Activated CD4-positive, alpha-beta T cell treated with anti-CD3 and anti-CD28 coated beads, Interleukin-2, amount 50 U/mL, for 16 hours (primary cell): ENCODE data around the gene SV2C.
"Not testable (repeated sequence)": the region's sequence is repeated elsewhere in the genome, so short reads cannot be mapped to it uniquely, and the experiment has no call there.

Experiments used
- DNase-seq: peaks from one replicate; pipeline ENCODE4 v3.0.0-alpha.2; 2020

Gene SV2C

DNA sequence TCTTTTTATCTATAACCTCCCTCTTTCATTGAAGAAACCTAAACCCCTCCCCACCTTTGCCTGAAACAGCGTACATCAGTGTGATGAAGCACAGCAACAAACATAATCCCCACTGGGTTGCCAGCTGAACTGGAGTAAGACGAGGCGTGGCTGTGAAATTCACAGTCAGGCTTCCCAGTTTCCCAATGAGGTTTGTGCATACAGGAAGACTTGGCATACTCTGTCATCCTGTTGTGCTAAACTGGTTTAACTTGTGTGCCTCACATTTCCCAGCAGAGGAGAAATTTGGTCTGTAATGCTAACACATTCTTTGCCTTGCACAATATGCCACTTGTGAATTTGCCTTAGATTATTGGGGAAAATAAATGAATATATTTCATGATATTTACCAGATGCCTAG lies 121.5 kb downstream of the SV2C start:
- no peak for DNase-seq

DNA sequence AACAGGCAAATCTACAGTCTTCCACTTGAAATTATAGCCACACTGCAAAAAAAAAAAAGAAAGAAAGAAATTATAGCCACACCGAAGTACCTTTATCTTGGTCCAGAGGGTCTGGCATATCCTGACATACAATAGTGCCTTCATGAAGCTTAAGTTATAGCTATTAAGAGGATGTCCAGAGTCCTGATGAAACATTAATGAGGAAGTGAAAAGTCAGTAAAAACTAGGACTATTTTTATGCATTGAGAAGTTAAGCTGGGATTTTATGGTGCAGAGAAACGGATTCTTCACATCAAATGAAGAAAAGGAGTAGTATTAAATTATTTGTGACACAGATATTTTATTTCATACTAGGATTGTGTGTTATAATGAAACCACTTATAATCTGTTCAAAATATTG lies 123.9 kb downstream of the SV2C start:
- no peak for DNase-seq

DNA sequence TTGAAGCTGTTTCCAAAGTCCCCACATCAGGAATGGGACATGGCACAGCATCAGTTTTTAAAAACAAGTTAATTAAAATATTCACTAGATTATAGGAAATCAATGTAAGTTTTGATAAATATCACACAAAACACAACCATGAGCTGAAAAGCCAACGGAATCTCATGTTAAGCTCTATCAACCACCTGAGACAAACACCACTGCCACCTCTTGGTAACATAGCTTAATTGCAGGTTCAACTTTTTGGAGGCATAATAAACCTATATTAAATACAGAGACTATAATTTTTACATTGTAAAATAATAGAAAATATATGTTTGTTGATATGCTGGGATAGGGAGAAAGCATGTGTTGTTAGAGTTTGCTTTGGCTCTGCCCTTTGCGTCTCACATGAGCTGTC lies 126.1 kb downstream of the SV2C start:
- DNase-seq = peak; percentile 6

DNA sequence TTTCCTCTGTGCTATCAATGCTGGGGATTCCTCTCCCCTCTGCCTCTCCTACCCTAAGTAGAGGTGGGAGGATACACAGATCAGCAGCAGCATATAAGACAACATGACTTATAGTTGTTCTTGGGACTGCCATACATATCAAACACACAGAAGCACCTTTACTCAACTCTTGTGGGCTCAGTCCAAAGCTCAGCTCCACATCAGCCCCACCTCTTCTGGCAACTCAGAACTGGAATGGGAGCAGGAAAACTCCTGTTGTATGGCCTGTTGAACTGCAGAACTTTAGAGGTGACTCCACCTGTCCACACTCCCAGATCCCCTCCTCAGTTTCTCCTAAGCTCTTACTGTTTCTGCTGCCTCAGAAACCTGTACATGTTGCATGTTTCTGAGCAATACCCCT lies 127.8 kb downstream of the SV2C start:
- DNase-seq = no peak

DNA sequence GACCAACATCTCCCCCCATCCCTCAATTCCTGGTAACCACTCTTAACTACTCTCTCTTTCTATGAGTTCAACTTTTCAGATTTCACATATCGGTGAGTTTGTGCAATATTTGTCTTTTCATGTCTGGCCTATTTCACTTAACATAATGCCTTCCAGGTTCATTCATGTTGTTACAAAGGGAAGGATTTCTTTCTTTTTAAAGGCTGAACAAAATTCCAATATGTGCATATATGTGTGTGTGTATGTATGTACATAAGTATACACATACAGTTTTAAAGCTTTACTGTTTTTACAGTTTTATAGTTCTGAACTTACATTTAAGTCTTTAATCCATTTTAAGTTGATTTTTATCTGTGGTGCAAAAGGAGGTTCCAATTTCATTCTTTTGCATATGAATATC lies 130.7 kb downstream of the SV2C start:
- DNase-seq = no peak

DNA sequence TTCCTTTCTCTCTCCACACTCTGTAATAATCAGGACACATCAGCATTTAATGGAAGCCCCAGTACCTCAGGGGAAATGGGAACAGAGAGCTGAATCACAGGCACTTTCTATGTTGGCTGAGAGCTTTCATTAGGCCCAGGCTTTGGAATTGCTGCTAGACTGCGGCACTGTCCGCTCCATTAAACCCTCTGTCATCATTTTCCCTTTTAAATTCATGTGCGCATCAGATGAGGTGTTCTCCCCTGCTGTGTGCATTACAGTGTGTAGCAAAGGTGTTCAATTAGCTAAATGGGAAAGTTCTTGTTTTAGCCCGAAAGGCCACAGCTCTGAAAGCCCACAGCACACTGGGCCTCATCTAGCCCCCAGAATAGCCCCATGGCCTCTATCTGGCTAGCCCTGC lies 133.6 kb downstream of the SV2C start:
- DNase-seq = no peak

DNA sequence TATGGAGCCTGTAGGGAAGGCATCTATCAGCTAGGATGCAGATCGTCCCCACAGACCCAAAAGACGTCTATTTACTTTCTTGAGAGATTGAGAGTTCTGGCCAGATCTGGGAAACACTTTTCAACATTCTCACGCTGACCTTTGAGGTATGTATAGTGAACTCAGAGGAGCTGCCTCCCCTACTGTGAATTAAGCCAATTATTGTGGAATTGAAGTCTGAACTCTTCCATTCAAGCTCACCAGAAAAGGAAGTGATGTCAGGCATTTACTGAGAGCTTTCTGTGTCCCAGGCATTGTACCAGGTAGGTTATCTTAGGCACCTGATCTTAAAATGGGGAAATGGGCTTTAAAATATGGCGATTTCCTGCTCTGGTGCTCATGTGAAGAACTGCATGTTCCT lies 136.5 kb downstream of the SV2C start:
- DNase-seq = no peak

DNA sequence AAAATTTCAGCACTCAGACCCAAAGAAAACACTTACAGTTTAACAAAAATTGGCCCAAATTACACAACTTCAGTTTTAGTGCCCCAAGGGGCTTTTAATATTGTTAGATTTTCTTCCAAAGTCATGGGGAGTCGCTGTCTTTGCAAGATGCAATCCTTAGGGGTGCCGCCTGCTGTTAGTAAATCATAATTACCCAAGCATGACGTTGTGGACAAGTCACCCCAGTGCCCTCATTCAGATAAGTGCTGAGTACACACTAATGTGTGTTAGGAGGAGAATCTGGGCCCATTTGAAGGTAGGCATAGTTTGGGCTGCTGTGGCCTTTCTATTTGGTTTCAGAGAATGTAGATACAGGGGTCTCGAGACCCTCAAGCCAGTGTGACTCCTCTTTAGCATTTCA lies 138.1 kb downstream of the SV2C start:
- DNase-seq = no peak

DNA sequence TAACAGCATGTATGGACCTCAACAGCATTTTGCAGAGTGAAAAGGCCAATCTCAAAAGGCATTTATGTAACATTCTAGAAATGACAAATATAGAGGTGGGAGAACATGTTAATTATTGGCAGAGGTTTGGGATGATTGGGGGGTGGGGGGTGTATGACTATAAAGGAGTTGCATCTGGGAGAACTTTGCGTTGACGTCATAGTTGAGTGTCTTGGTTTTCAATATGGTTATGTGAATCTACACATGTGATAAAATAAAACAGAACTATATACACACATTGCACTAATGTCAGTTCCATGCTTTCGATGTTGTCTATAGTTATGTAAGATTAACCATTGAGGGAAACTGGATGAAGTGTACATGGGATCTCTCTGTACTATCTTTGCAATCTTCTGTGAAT lies 139.1 kb downstream of the SV2C start:
- DNase-seq = no peak

DNA sequence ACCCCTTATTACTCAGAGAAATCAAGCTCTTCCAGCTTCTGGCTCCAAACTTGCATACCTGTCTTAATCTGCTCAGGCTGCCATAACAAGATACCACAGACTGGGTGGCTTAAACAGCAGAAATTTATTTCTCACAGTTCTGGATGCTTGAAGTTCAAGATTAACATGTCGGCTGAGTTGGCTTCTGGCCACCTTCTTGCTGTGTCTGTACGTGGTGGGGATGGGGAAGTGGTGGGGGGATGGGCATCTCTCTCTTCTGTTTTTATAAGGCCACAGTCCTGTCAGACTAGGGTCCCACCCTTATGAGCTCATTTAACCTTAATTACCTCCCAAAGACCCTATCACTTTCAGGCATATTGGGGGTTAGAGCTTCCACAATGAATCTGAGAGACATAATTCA lies 140.5 kb downstream of the SV2C start:
- DNase-seq = no peak

DNA sequence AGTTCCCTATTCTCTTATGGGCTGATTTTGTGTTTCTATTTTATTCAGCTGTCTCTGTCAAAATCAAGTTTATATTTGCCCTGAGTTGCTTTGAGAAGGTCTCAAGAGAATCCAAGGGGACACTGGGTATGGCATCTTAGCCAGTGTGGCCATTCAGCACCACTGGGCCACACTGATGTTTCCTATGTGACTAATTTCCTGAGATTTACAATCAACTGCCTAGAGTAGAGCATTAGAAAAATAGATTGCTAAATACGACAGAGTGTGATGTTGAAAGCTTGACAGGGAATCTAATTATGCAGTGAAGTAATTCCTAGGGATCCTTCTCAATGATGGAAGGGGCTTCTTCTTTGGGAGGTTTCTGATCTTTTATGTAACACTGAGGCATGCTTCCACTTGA lies 141.7 kb downstream of the SV2C start:
- no peak for DNase-seq

DNA sequence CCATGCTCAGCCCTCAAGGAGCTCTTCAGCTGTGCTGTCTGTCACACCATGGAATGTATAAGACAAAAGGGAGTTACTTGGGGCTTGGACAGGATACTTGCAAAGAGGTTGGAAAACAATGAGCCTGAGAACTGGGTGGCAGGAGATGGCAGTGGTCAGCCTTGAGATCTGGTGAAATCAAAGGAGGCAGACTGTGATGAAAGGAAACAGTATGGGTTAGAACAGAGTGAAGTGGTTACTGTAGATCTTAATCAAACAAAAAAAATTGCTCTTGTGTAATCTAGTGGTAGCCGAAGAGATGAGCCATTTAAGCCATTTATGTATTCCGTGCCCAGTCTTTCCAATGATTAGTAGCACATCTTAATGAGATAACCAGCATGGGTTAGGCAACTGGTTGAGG lies 142.2 kb downstream of the SV2C start:
- DNase-seq = no peak

DNA sequence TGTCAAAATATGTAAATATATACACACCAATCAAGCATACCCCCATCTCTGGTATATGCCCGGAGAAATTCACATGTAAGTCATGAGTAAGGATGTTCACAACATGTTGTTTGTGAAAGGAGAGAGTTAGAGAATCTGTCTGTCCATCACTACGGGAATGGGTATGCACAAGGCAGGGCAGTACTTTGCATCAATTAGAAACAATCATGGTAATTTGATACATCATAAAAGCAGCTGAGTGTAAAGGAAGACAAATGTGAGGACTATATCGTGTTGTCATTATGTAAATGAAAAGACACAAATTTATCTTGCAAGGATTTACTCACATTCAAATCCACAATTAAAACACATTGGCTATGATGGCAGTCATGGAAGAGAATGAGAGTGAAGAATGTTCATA lies 146.7 kb downstream of the SV2C start:
- no peak for DNase-seq

DNA sequence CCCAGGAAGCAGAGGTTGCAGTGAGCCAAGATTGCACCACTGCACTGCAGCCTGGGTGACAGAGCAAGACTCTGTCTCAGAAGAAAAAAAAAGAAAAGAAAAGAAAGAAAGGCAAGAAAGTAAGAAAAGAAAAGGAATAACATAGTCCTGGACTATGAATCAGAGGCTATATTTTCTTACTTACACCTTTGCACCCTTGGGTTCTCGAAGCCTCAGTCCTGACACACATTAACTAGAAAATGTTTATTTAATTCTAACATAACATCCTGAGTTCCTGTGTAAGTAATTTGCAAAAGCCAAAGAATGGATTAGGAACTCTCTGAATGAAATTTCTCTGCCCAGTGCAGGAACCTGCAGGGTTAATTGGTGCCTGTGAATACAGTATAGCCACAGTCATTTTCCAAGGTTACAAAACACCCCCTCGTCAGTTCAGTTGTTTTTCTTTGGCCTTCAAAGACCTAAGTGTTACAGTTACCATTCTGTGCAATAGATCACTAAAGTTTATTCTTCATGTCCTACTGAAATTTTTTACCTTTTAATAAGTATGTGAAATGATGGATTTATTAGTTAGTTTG lies 147.6 kb downstream of the SV2C start:
- no peak for DNase-seq

DNA sequence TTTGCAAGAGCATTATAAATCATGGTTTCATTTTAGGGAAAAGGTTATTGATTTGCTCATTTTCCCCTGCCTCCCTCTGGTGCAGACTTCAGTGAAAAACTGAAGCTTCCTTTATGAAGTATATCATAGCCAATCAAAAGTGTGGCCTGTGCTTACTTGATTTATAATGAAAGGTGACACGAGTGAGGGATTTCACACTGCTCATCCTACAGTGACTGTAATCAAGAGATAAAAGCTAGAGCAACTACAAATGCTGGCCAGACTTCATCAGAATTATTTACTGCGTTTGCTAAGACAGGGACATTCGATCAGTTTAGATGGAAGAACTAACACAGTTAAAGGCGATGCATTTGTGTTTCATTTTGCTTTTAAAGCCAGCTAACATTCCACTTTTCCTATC lies 151.5 kb downstream of the SV2C start:
- no peak for DNase-seq

DNA sequence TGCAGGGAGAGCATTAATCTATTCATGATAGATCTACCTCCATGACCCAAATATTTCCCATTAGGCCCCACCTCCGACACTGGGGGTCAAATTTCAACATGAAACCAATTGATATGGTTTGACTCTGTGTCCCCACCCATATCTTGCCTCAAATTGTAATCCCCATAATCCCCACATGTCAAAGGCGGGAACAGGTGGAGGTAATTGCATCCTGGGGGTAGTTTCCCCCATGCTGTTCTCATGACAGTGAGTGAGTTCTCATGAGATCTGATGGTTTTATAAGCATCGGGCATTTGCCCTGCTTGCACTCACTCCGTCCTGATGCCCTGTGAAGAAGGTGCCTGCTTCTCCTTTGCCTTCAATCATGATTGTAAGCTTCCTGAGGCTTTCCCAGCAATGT lies 153.5 kb downstream of the SV2C start:
- DNase-seq = no peak

DNA sequence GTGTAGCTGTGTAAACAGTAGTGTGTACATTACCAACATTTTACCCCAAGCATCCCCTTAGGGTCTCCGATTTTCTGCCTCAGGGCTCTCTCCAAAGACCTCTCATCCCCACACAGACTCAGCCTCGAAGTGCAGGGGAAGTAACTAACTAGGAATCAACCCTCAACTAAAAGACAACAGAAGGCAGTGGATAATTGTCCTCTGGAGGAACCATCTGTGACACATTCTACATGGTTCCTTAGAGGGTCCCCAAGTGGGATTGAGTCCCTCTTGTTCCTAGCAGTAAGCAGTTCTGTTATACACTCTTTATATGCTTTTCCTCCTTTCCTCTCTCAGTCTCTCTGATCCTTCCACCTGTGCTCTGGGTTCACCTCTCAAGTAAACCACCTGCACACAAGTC lies 157.2 kb downstream of the SV2C start:
- no peak for DNase-seq

DNA sequence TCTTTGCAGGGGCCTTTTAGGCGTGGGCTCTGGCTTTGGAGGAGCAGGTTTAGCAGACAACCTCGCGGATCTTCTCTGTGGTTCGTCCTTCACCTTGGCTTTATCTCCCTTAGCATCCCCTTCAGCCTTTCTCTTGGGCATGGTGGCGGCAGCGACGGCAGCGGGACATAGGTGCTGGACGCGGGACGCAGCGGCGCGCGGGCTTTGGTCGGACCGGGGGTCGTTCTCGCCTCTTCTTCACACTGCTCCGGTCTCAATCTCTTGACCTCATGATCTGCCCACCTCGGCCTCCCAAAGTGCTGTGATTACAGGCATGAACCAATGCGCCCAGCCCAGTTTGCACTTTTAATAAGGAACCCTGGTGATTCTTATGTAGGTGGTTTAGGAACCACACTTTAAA lies 159.0 kb downstream of the SV2C start:
- DNase-seq = not testable (repeated sequence)

DNA sequence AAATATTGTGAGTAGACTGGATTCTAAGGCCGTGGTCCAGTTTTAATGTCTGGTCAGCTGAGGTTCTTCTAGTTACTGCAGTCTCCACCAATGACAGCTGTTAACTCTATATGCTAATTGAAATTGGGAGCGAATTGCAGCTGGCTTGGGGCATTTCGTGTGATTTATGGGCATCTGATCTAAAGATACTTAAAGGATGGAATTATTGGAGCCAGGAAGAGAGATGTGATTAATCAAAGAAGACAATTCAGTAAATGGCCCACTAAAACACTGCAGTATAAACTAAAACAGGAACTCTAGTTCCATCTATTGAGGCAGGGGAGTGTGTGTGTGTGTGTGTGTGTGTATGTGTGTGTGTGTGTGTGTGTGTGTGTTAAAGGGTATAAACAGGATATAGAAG lies 162.4 kb downstream of the SV2C start:
- DNase-seq = no peak

DNA sequence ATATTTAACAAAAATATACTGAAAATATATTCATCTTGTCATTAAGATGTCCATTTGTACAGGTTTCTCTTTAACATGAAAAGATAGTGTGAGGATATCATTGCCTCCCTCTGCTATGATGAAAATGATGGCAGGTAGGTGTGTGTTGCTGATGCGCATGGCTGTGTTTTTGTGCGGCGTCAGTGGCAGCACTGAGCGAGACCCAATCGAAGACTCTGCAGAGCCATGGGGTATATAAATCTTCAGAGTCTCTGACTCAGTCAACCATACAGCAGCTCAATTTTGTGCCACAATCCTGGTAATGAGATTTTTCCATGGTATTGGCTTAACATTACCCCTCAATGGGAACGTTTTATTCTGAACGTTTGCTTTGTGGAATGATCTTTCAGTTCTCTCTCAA lies 166.4 kb downstream of the SV2C start:
- DNase-seq = no peak

DNA sequence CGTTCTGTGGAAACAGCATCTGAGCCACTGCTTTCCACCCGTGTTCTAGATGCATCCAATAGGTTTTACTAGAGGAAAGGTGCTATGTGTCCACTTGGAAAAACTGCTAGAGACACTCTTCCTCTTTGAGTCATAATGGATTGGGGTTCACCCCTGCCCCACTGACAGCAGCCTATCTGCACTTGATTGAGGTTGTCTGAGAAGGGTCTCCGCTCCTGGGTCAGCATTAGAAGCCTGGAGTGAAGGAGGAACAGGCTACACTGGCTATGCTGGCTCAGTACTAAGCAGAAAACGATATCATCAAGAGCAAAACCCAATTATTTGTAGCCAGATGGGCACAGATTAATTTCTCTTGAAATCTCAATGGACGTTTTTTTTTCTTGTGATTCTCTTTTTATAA lies 167.3 kb downstream of the SV2C start:
- DNase-seq = no peak

DNA sequence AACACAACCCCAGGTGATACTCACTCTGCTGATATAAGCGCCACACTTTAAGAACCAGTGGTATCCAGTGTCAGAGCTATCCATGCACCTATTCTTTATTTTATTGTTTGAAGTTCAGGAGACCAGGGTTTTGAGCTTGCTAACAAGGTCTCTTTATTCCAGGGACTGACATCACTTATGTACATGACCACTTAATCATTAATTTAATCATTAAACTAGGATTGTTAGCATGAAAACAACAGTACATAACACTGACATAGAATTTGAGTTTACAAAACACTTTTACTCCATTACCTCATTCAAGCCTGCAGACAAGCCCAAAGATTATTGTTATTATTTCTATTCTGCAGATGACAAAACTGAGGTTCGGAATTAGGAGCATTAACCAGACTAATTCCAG lies 168.5 kb downstream of the SV2C start:
- DNase-seq = no peak

DNA sequence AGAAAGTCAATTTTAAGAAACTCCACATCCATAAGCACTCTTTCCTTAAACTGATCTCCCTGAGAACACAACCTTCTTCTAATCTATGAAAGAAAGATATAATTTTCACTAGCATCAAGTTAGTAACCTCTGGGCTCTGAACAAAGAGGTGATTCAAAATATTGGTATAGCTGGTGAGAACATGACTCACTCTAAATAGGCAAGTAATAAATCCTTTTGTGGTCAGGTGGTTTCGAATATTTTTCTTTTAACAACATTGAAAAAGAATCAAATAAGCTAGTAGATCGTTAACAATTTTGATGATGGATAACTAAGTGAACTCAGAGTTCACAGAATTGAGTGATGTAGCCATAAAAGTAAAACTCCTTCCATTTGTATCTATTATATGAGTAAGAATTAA lies 169.3 kb downstream of the SV2C start:
- no peak for DNase-seq

DNA sequence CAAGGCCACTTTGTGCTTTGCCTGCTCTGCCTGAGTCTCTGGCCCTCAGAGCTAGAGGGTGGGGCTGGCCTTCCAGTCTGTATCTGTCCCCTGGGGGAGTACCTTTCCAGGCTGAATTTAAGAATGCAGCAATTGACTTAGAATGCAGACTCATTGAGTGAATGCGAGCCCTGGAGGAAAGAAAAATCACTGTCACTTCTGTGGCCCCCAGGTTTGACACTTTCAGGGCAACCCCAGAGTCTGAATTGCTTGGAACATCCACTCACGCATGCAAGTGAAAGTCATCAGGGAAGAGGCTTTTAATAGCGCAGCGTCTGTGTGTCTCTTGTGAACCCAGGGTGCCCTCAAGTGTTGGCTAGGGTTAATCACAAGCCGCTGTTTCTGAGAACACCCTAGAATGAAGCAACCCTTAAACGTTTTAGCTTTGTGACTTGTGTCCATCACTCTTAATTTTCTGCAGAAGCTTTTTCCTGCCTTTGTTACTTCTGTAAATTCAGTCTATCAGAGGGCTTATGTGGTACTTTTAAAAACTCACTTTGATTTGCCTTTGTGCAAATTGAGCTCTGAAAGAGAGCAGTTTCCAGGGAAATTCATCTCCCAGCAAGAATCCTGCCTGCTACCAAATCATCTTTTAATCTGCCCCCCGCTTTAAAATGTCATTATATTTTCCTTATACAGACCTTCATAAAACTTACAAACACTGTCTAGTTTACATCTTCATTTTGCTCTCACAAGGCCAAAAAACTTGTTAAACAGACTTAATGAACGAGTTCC lies 173.1 kb downstream of the SV2C start:
- DNase-seq = peak; percentile 79

DNA sequence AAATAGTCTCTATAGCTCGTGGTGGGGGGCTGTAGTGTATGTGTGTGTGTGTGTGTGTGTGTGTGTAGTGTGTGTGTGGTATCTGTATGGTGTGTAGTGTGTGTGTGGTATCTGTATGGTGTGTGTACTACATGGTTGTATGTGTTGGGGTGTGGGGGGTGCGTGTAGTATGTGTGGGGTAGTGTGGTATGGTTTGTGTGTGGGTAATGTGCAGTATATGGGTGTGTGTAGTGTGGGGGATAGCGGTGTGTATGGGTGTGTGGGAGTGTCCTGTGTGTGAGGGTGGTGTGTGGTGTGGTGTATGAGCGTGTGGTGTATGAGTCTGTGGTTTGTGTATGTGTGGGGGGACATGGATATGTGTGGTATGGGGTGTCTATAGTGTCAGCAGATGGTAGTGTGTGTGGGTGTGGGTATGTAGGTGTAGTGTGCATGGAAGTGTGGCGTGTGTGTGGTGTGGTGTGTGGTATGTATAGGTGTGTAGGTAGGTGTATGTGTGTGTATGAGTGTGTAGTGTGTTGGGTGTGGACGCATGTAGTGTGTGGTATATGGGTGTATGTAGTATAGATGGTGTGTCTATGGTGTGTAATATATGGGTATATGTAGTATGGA lies 174.1 kb downstream of the SV2C start:
- DNase-seq = no peak
